HG03520 (cell line): ENCODE measurements around the gene CPNE5.

Source experiments
- ATAC-seq: cut with Tn5 transposase; IDR thresholded peaks from one replicate; pipeline ENCODE4 v1.9.1; 2021; ENCODE audit warnings: mild to moderate bottlenecking, moderate library complexity; ENCODE audit not compliant: unreplicated experiment

Gene CPNE5

GRCh38 chr6:36751091-36751490 lies 88.2 kb downstream of the CPNE5 start:
- ATAC-seq: no peak

GRCh38 chr6:36749829-36750489 lies 89.3 kb downstream of the CPNE5 start:
- ATAC-seq: no peak

DNA sequence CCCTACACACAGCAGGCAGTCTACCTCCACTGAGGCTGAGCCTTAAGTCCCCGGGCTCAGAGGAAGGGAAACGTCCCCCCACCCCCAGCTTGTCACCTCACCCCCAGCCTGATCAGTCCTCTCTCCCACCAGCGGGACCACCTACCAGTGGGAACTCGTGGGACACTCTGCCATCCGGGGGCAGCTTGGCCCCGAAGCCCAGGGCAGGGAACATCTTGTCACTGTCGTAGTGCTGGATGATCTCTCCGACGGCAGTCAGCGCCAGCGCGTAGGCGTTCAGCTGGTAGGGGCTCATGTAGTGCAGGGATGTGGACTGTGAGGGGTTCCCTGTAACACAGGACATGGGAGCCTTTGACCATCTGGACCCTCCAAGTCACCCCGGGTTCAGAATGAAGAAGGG lies 93.0 kb downstream of the CPNE5 start:
- no peak for ATAC-seq

DNA sequence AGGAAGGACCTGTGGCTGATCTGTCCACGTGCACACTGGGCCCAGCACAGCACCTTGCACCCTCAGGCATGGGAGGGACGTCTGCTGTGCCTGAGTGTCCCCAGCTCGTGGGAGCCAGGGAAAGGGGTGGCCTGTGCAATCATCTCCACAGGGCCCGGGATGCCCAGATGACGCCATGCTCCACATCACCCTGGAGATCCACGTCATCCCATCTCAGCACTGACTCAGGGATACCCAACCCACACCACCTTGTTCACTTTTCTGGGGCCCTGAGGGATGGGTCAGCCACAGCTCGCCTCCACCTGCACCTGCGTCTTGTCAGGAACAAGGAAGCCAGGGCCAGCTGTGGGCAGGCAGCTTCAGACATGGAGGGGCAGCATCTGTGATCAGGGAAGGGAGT lies 93.4 kb downstream of the CPNE5 start:
- no peak for ATAC-seq

DNA sequence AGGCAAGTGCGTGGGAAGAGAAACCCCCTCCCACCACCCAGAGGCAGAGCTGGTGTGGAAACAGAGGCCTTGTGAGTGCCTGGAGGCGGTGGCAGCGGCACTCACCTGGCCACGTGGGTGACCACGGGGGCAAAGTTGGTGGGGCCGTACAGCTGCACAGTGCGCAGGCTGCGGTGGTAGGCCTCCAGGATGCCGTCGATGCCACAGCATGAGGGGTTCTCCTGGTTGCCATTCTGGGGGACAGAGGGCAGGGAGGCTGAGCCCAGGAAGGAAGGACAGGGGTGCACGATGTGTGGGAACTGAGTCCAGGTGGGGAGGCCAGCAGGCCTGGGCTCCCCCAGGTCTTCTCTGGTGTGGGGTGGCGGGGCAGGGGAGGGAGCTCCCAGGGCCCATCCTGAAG lies 94.0 kb downstream of the CPNE5 start:
- ATAC-seq: no peak

- ATAC-seq: no peak
Measured at GRCh38 chr6:36744304-36744673, 95.0 kb downstream of the CPNE5 start.

DNA sequence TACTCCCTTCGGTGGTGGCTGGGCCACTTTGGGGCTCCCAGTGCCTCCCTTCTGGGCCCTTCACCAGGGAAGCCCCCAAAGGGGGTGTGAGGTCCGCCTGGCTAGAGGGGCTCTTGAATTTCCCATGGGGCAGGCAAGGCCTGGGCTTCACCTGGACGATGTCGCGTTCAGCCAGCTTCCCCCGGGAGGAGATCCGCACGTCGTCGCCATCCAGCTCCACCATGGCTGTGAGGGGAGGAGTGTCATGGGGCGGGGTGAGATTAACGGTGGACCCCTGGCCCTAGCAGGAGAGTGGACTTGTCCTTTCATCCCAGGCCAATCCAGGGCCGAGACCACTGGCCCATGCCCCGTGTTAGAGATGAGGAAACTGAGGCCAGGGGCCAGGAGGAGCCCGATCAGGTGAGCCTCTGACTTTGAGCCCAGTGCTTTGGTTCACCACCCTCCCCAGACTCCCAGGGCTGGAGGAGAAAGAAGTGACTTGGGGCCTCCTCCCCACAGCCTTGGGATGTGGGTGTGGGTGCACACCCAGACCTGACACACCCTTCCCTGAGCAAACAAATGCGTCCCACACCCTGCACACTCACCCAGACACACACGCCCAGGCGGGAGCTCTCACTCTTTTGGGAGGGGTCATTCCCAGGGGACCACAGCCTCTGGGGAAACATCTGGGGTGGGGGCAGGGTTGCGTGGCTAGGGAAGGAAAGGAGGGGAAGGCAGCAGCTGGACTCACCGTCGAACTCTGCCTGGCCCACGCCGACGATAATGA lies 95.5 kb downstream of the CPNE5 start:
- ATAC-seq: no peak

DNA sequence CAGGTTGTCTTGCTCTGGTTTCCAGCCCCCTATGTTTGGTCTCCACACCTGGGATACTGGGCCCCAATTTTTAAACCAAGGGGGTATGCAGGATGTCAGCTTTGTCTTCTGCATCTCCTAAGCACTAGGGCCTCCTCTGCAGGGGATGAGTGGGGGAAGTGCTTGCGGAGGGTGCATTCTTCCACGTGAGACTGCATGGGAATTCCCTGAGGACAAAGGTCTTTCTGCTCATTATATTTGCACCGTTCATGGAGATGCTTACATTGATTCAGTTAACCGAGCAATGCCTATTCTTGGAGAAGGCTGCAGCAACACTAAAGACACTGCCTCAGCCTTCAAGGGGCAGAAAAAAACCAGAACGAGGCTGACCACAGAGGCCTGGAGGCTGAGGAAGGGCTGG lies 96.2 kb downstream of the CPNE5 start:
- ATAC-seq: no peak

- no peak for ATAC-seq
Measured at GRCh38 chr6:36742146-36742545, 97.1 kb downstream of the CPNE5 start.

- ATAC-seq: no peak
Measured at GRCh38 chr6:36740818-36741179, 98.4 kb downstream of the CPNE5 start.

DNA sequence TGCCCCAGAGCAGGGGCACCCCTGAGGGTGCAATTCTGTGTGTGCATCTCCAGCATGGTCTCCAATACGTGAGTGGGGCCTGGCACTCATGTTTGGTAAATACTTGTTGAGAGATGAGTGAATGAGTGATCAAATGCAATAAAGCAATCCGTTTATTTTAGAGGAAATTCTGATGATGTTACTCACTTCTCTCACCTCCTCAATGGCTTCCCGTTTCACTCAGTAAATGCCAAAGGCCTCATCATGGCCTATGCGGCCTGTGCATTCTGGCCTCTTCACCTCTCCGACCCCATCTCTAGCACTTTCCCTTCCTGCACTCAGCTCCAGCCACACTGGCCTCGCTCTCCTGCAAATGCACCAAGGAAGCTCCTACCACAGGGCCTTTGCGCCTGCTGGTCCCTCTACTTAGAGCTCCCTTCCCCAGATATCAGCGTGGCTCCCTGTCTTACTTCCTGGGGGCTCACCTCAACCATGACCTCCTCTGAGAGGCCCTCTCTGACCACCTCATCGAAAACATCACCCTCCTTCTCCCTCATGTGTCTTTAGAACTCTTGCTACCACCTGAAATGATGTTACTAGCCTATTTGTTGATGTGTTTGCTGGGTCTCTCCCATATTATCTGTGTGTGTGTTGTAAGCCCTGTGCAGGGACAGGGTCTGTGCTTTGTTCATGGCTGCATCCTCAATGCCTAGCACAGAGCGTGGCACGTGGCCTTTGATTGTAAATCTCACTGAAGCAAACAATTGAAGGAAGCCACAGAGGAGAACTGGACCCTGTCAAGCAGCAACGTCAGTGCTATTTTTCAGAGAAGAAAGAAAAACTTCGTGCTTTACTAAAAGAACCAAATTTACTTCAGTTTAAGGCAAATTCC lies 99.1 kb downstream of the CPNE5 start:
- ATAC-seq: no peak

GRCh38 chr6:36738108-36738507 lies 101.1 kb downstream of the CPNE5 start:
- ATAC-seq: no peak

DNA sequence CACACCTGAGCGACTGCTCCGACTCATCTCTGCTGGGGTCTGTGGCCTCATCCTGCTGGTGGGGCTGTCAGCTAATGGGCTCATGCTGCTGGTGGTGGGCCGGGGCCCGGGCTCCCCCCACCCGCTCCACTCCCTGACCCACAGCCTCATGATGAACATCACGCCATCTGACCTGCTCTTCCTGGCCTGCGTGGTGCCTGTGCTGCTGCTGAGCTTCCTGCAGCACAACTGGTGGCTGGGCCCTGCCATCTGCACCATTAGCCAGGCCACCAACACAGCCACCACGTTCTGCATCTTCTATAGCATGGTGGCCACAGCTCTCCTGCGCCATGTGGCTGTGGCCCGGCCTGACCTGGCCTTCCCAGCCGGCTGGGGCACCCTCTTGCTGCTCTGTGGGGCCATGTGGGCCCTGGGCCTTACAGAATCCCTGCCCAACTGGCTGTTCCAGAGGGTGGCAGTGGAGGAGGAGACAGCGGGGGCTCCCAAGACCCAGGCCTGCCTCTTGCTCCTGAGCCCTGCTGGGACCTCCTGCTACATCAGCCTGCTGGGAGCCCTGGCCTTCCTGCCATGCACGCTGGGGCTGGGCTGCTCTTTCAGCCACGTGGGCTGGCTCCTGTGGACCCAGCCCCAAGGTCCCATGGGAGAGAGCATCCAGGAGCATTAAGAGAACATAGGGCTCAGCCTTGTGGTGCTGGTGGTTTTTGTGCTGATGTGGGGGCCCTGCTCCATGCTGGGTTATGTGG lies 102.0 kb downstream of the CPNE5 start:
- ATAC-seq: no peak

GRCh38 chr6:36735110-36736071 lies 103.9 kb downstream of the CPNE5 start:
- no peak for ATAC-seq

DNA sequence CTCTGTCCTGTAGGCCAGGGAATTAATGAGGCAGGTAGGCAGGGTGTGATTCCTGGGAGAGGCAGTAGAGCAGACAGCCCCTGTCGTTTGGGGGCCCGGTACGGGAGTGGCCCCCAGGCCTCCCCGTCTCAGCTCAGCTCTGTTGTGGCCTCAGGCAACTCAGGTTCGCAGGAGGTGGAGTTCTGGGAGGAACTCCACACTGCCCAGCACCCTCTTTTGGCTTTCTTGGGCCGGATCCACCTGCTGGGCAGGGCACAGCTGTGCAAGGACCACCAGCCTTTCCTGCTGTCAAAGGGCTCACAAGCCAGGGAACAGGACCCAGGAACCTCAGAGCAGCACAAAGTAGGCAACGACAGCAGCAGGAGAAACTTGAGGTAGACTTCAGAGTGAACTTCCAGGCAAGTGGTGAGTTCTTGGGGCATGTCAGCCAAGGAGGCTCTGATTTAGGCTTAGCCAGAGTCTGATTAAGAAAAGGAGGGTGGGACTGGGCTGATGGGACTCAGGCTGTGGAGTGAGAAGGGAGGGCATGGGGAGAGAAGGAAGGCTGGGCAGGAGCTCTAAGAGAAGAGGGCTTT lies 104.7 kb downstream of the CPNE5 start:
- no peak for ATAC-seq

DNA sequence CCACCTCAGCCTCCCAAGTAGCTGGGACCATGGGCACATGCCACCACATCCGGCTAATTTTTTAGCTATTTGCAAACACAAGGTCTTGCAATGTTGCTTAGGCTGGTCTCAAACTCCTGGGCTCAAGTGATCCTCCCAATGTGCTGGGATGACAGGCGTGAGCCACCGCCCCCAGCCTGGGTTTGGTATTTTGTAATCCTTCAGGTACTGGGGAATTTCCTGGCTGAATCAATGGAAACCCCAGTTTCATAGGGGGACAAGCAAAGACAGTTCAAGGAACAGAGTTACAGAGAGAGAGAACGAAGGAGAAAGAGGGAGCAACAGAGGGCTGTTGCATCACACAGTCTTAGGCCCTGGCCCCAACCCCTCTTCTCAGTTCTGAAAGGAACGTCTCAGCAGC lies 105.9 kb downstream of the CPNE5 start:
- ATAC-seq: no peak

DNA sequence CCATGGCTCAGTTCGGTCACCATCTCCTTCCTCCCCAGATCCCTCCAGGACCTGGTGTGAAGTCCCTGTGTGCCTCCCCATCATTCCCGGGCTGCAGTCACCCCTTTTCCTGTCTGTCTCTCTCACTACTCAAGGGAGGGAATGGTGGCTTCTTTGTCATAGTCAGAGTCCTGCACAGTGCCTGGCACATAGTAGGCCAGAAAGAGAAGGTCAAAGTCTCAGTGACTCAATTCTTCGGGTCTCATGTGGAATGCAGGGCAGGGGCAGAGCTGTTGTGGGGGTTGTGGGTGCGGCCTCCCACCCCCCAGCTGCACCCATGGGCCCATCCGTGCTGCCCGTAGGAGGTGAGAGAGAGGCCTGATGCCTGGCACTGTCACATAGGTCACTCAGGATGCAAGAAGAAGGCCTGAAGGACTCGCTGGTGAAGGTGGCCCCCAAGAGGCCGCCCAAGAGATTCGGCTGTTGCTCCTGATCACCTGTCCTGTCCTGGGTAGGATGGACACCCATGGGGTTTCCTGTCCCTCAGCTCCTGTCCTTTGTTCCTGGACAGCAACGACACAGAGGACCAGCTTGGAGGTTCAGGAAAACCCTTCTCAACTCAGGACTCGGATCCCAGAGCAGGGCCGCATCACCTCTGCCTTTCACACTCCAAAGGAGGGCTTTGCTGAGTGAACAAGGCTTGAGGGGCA lies 107.5 kb downstream of the CPNE5 start:
- ATAC-seq: no peak

DNA sequence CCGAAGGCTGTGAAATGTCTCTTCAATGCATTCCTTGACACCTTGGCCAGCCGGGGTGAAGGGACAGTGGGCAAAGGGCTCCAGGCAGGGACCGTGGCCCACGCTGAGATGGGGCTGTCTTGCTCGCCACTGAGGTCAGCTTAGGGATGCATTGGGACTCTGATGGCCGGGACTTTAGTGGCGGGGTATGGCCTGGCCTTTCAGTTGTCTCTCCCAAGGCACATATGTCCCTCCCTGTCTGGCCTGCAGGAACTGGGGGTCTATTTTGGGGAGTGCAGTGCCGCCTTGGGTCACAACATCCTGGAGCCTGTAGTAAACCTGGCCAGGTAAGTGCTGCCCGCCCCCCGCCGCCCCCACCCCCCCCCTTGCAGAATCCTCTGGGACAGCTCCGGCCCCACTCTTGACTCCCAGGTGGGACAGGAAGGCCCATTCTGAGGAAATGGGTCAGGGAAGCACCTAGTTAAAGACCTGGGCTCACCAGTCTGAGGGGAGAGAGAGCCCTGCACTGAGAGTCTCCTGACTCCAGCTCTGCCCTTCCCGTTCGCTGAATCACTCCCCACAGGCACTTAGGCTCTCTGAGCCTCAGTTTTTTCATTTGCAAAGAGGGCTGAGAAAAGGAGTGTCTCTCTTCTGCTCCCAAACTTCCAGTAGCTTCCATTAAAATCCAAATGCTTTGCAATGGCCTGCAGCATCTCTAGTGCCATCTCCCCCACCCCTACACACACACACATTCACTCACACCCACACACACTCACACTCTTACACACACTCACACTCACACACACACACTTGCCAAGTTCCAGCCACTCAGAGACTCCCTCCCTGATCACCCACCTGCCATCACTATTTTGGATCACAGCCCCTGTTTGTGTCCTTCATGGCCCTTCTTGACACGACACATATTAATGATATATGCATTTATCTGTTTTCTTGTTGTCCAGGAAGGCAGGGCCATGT lies 108.5 kb downstream of the CPNE5 start:
- no peak for ATAC-seq
